Measurements from ENCODE around the gene CD164. TPM values are rescaled to one million over a fixed set of nuclear protein-coding genes. Genes with fewer than 3 reads are reported as not detected.

Gene CD164
- total and polyA plus RNA-seq, 2 of the 13 experiments (the other 11 are each of a cell fraction or from before 2014, with no cell fraction given): 222 to 293 TPM

GRCh38 chr6:109381747-109382575 is at the start of gene CD164 (continued):
- TF ChIP-seq AFF4 (CRISPR knock-in tag; IDR thresholded peaks at IDR 0.05) (no peak; the same call in 1 of the 2 replicates), CEBPZ (IDR thresholded peaks at IDR 0.05; ENCODE audit: low read length) (no peak), ELF1 (CRISPR knock-in tag; IDR thresholded peaks at IDR 0.05) (no peak), NFKB2 (CRISPR knock-in tag; IDR thresholded peaks at IDR 0.05; ENCODE audit: borderline replicate concordance) (peak; percentile 9; the same call in 1 of the 2 replicates)

Data from HepG2 (cell line).